Measurements from ENCODE around the gene FBXW2. TPM values are rescaled to one million over a fixed set of nuclear protein-coding genes. Genes with fewer than 3 reads are reported as not detected.
"Not testable (repeated sequence)": the region's sequence is repeated elsewhere in the genome, so short reads cannot be mapped to it uniquely, and the experiment has no call there.

FBXW2 gene
- total RNA-seq: 48.5 TPM

GRCh38 chr9:120792898-120793765 is at the start of gene FBXW2:
FBXW2 (minus strand) TSS chr9:120793416; CDS start chr9:120788258, 5,158 bp downstream.
- peak; percentile 97 for DNase-seq

GRCh38 chr9:120841930-120842684 is 48.9 kb upstream of the FBXW2 start:
- no peak for DNase-seq

GRCh38 chr9:120839146-120839545 is 45.9 kb upstream of the FBXW2 start:
- DNase-seq: no peak

- no peak for DNase-seq
Observed at GRCh38 chr9:120837921-120838320, 44.7 kb upstream of the FBXW2 start.

GRCh38 chr9:120833325-120833724 is 40.1 kb upstream of the FBXW2 start:
- no peak for DNase-seq

GRCh38 chr9:120832807-120833206 is 39.6 kb upstream of the FBXW2 start:
- DNase-seq: no peak

GRCh38 chr9:120830865-120831264 is 37.6 kb upstream of the FBXW2 start:
- DNase-seq: no peak

GRCh38 chr9:120830151-120830550 is 36.9 kb upstream of the FBXW2 start:
- DNase-seq: no peak

GRCh38 chr9:120829650-120830049 is 36.4 kb upstream of the FBXW2 start:
- DNase-seq: no peak

GRCh38 chr9:120820095-120820494 is 26.9 kb upstream of the FBXW2 start:
- DNase-seq: no peak

- no peak for DNase-seq
Observed at GRCh38 chr9:120818595-120818994, 25.4 kb upstream of the FBXW2 start.

- DNase-seq: no peak
Observed at GRCh38 chr9:120815075-120815474, 21.9 kb upstream of the FBXW2 start.

GRCh38 chr9:120808931-120809330 is 15.7 kb upstream of the FBXW2 start:
- no peak for DNase-seq

GRCh38 chr9:120807607-120808379 is 14.6 kb upstream of the FBXW2 start:
- DNase-seq: no peak

- DNase-seq: not testable (repeated sequence)
Observed at GRCh38 chr9:120804784-120805363, 11.7 kb upstream of the FBXW2 start.

- no peak for DNase-seq
Observed at GRCh38 chr9:120801441-120801840, 8.2 kb upstream of the FBXW2 start.

- no peak for DNase-seq
Observed at GRCh38 chr9:120791161-120791560, 2.1 kb downstream of the FBXW2 start.

- DNase-seq: no peak
Observed at GRCh38 chr9:120787933-120788332, 5.3 kb downstream of the FBXW2 start.

GRCh38 chr9:120783602-120784047 is 9.6 kb downstream of the FBXW2 start:
- DNase-seq: no peak

GRCh38 chr9:120781236-120781635 is 12.0 kb downstream of the FBXW2 start:
- DNase-seq: no peak

- no peak for DNase-seq
Observed at GRCh38 chr9:120780367-120780766, 12.8 kb downstream of the FBXW2 start.

- no peak for DNase-seq
Observed at GRCh38 chr9:120779227-120779626, 14.0 kb downstream of the FBXW2 start.

All from tongue (tissue), 2 donors.